ENCODE data around the gene LRSAM1.

LRSAM1 gene

GRCh38 chr9:127539259-127539981 is 88.1 kb downstream of the LRSAM1 start:
- Histone ChIP-seq H3K9me3 (ENCODE audit: insufficient read depth, low read length) (no peaks in the 10 kb centered on the region), H3K9me2 (replicated peaks; ENCODE audit: insufficient read depth, low read length) (no peaks in the 10 kb centered on the region), H3K27me3 (ENCODE audit: low read length) (no peaks in the 10 kb centered on the region), H2AFZ (ENCODE audit: low read depth, low read length, severe bottlenecking) (no peak overlapping the region), H3K4me2 (ENCODE audit: low read depth, low read length, poor library complexity, severe bottlenecking) (no peak overlapping the region), H3K9ac (ENCODE audit: low read length) (no peak overlapping the region), H3K79me2 (ENCODE audit: insufficient read depth, low read length) (no peaks in the 10 kb centered on the region), H4K20me1 (ENCODE audit: low read depth, low read length) (no peaks in the 10 kb centered on the region), H3K27ac (ENCODE audit: low read depth, low read length) (no peak overlapping the region), H3F3A (ENCODE audit: insufficient read depth) (no peaks in the 10 kb centered on the region), H3K4me3 (ENCODE audit: insufficient read depth, low read length, poor library complexity, severe bottlenecking) (no peak overlapping the region), H3K36me3 (ENCODE audit: low read length) (no peaks in the 10 kb centered on the region)
- TF ChIP-seq CTCF (IDR thresholded peaks at IDR 0.05; ENCODE audit: insufficient read depth, low read length, poor library complexity, severe bottlenecking) (no peak), EZH2phosphoT487 (conservative IDR thresholded peaks at IDR 0.05; ENCODE audit: low read length) (no peak)

GRCh38 chr9:127539982-127540663 is 88.8 kb downstream of the LRSAM1 start:
- Histone ChIP-seq H3K27me3 (ENCODE audit: low read length) (no peaks in the 10 kb centered on the region), H3K4me2 (ENCODE audit: low read depth, low read length, poor library complexity, severe bottlenecking) (no peak overlapping the region), H3K79me2 (ENCODE audit: insufficient read depth, low read length) (no peaks in the 10 kb centered on the region), H3K4me3 (ENCODE audit: insufficient read depth, low read length, poor library complexity, severe bottlenecking) (no peak overlapping the region), H2AFZ (ENCODE audit: low read depth, low read length, severe bottlenecking) (no peak overlapping the region), H3K9me3 (ENCODE audit: insufficient read depth, low read length) (no peaks in the 10 kb centered on the region), H3K27ac (ENCODE audit: low read depth, low read length) (no peak overlapping the region), H4K20me1 (ENCODE audit: low read depth, low read length) (no peaks in the 10 kb centered on the region), H3K9ac (ENCODE audit: low read length) (no peak overlapping the region), H3F3A (ENCODE audit: insufficient read depth) (no peaks in the 10 kb centered on the region), H3K36me3 (ENCODE audit: low read length) (no peaks in the 10 kb centered on the region), H3K9me2 (replicated peaks; ENCODE audit: insufficient read depth, low read length) (no peaks in the 10 kb centered on the region)
- no peak for TF ChIP-seq EZH2phosphoT487 (conservative IDR thresholded peaks at IDR 0.05; ENCODE audit: low read length)
- TF ChIP-seq CTCF (IDR thresholded peaks at IDR 0.05; ENCODE audit: insufficient read depth, low read length, poor library complexity, severe bottlenecking), result no peak

- Histone ChIP-seq H3K79me2 (ENCODE audit: insufficient read depth, low read length) (no peaks in the 10 kb centered on the region), H3K27me3 (ENCODE audit: low read length) (no peaks in the 10 kb centered on the region), H3K9me2 (replicated peaks; ENCODE audit: insufficient read depth, low read length) (no peaks in the 10 kb centered on the region), H3K27ac (ENCODE audit: low read depth, low read length) (no peak overlapping the region), H4K20me1 (ENCODE audit: low read depth, low read length) (no peaks in the 10 kb centered on the region), H2AFZ (ENCODE audit: low read depth, low read length, severe bottlenecking) (no peak overlapping the region), H3K4me3 (ENCODE audit: insufficient read depth, low read length, poor library complexity, severe bottlenecking) (no peak overlapping the region), H3K36me3 (ENCODE audit: low read length) (no peaks in the 10 kb centered on the region), H3F3A (ENCODE audit: insufficient read depth) (no peaks in the 10 kb centered on the region), H3K9me3 (ENCODE audit: insufficient read depth, low read length) (no peaks in the 10 kb centered on the region), H3K9ac (ENCODE audit: low read length) (no peak overlapping the region), H3K4me2 (ENCODE audit: low read depth, low read length, poor library complexity, severe bottlenecking) (no peak overlapping the region)
- TF ChIP-seq CTCF (IDR thresholded peaks at IDR 0.05; ENCODE audit: insufficient read depth, low read length, poor library complexity, severe bottlenecking) (no peak), EZH2phosphoT487 (conservative IDR thresholded peaks at IDR 0.05; ENCODE audit: low read length) (no peak)
These were observed 89.3 kb downstream of the LRSAM1 start for GRCh38 chr9:127540664-127541041.

All from SU-DHL-6 (cell line).